ENCODE data around the gene LARP4.
"Not testable (repeated sequence)": the region's sequence is repeated elsewhere in the genome, so short reads cannot be mapped to it uniquely, and the experiment has no call there.

The LARP4 gene

GRCh38 chr12:50483488-50483887 is 82.8 kb downstream of the LARP4 start:
- H3K36me3 ChIP-seq (ENCODE audit: insufficient read depth, low read length), result peaks cover 1% of the 10 kb centered on the region; the same call in 1 of the 2 replicates
- TF ChIP-seq FOXP2 (optimal IDR thresholded peaks at IDR 0.05; ENCODE audit: control extremely low read depth, extremely low read length, insufficient read depth) (no peak), POLR2AphosphoS5 (IDR thresholded peaks at IDR 0.05; ENCODE audit: borderline replicate concordance, low read depth, low read length) (no peak), EZH2 (IDR thresholded peaks at IDR 0.05) (no peak)
- no peak overlapping the region for H3K9ac ChIP-seq (ENCODE audit: insufficient read length)
- no peak overlapping the region for H3K4me3 ChIP-seq
- H3K9me3 ChIP-seq (ENCODE audit: low read depth, low read length), result no peaks in the 10 kb centered on the region
- H3K27ac ChIP-seq, result no peak overlapping the region
- DNase-seq (ENCODE audit: low read depth, low spot score), result no peak

- DNase-seq (ENCODE audit: low read depth, low spot score), result no peak
- no peak for TF ChIP-seq POLR2AphosphoS5 (IDR thresholded peaks at IDR 0.05; ENCODE audit: borderline replicate concordance, low read depth, low read length)
- no peak for TF ChIP-seq FOXP2 (optimal IDR thresholded peaks at IDR 0.05; ENCODE audit: control extremely low read depth, extremely low read length, insufficient read depth)
- TF ChIP-seq EZH2 (IDR thresholded peaks at IDR 0.05), result no peak
- H3K36me3 ChIP-seq (ENCODE audit: insufficient read depth, low read length), result no peaks in the 10 kb centered on the region
- no peak overlapping the region for H3K9ac ChIP-seq (ENCODE audit: insufficient read length)
- H3K4me3 ChIP-seq, result no peak overlapping the region
- no peak overlapping the region for H3K27ac ChIP-seq
- no peaks in the 10 kb centered on the region for H3K9me3 ChIP-seq (ENCODE audit: low read depth, low read length)
Observed at GRCh38 chr12:50488801-50489200, 88.1 kb downstream of the LARP4 start.

GRCh38 chr12:50498119-50498518 is 97.4 kb downstream of the LARP4 start:
- not testable (repeated sequence) for H3K4me3 ChIP-seq; H3K27ac ChIP-seq; H3K36me3 ChIP-seq (ENCODE audit: insufficient read depth, low read length); DNase-seq (ENCODE audit: low read depth, low spot score); H3K9ac ChIP-seq (ENCODE audit: insufficient read length); H3K9me3 ChIP-seq (ENCODE audit: low read depth, low read length)

GRCh38 chr12:50504798-50505674 is 104.4 kb downstream of the LARP4 start, which contains the start of gene DIP2B:
DIP2B (plus strand) TSS chr12:50504985; CDS start chr12:50505141, 156 bp downstream.
- Histone ChIP-seq H3K9me3 (ENCODE audit: low read depth, low read length) (no peaks in the 10 kb centered on the region), H3K36me3 (ENCODE audit: insufficient read depth, low read length) (no peaks in the 10 kb centered on the region), H3K27ac (no peak within 1 kb of the TSS), H3K9ac (ENCODE audit: insufficient read length) (peak within 1 kb of the TSS; percentile 82), H3K4me3 (peak within 1 kb of the TSS; percentile 95)
- peak; percentile 56 for DNase-seq (ENCODE audit: low read depth, low spot score)
- TF ChIP-seq FOXP2 (optimal IDR thresholded peaks at IDR 0.05; ENCODE audit: control extremely low read depth, extremely low read length, insufficient read depth) (no peak), POLR2AphosphoS5 (IDR thresholded peaks at IDR 0.05; ENCODE audit: borderline replicate concordance, low read depth, low read length) (peak; percentile 54; the same call in 1 of the 2 replicates)

GRCh38 chr12:50505675-50506530 is 105.2 kb downstream of the LARP4 start:
- Histone ChIP-seq H3K27ac (no peak overlapping the region), H3K9ac (ENCODE audit: insufficient read length) (peak overlapping the region; percentile 82), H3K9me3 (ENCODE audit: low read depth, low read length) (no peaks in the 10 kb centered on the region), H3K36me3 (ENCODE audit: insufficient read depth, low read length) (no peaks in the 10 kb centered on the region), H3K4me3 (peak overlapping the region; percentile 95)
- no peak for TF ChIP-seq POLR2AphosphoS5 (IDR thresholded peaks at IDR 0.05; ENCODE audit: borderline replicate concordance, low read depth, low read length)
- no peak for TF ChIP-seq EZH2 (IDR thresholded peaks at IDR 0.05)
- no peak for TF ChIP-seq FOXP2 (optimal IDR thresholded peaks at IDR 0.05; ENCODE audit: control extremely low read depth, extremely low read length, insufficient read depth)
- DNase-seq (ENCODE audit: low read depth, low spot score), result no peak

GRCh38 chr12:50506753-50507473 is 106.2 kb downstream of the LARP4 start:
- no peak for DNase-seq (ENCODE audit: low read depth, low spot score)
- TF ChIP-seq POLR2AphosphoS5 (IDR thresholded peaks at IDR 0.05; ENCODE audit: borderline replicate concordance, low read depth, low read length) (no peak), EZH2 (IDR thresholded peaks at IDR 0.05) (no peak), FOXP2 (optimal IDR thresholded peaks at IDR 0.05; ENCODE audit: control extremely low read depth, extremely low read length, insufficient read depth) (no peak)
- H3K36me3 ChIP-seq (ENCODE audit: insufficient read depth, low read length), result no peaks in the 10 kb centered on the region
- no peaks in the 10 kb centered on the region for H3K9me3 ChIP-seq (ENCODE audit: low read depth, low read length)
- no peak overlapping the region for H3K9ac ChIP-seq (ENCODE audit: insufficient read length)
- no peak overlapping the region for H3K27ac ChIP-seq
- peak overlapping the region; percentile 95; the same call in 1 of the 2 replicates for H3K4me3 ChIP-seq

GRCh38 chr12:50507474-50507838 is 106.8 kb downstream of the LARP4 start:
- no peak overlapping the region for H3K27ac ChIP-seq
- H3K9me3 ChIP-seq (ENCODE audit: low read depth, low read length), result no peaks in the 10 kb centered on the region
- TF ChIP-seq POLR2AphosphoS5 (IDR thresholded peaks at IDR 0.05; ENCODE audit: borderline replicate concordance, low read depth, low read length), result no peak
- no peak for TF ChIP-seq FOXP2 (optimal IDR thresholded peaks at IDR 0.05; ENCODE audit: control extremely low read depth, extremely low read length, insufficient read depth)
- no peak for TF ChIP-seq EZH2 (IDR thresholded peaks at IDR 0.05)
- no peak overlapping the region for H3K4me3 ChIP-seq
- no peak for DNase-seq (ENCODE audit: low read depth, low spot score)
- H3K9ac ChIP-seq (ENCODE audit: insufficient read length), result no peak overlapping the region
- H3K36me3 ChIP-seq (ENCODE audit: insufficient read depth, low read length), result no peaks in the 10 kb centered on the region

- no peak overlapping the region for H3K9ac ChIP-seq (ENCODE audit: insufficient read length)
- no peak for DNase-seq (ENCODE audit: low read depth, low spot score)
- H3K9me3 ChIP-seq (ENCODE audit: low read depth, low read length), result no peaks in the 10 kb centered on the region
- H3K36me3 ChIP-seq (ENCODE audit: insufficient read depth, low read length), result no peaks in the 10 kb centered on the region
- TF ChIP-seq FOXP2 (optimal IDR thresholded peaks at IDR 0.05; ENCODE audit: control extremely low read depth, extremely low read length, insufficient read depth) (no peak), POLR2AphosphoS5 (IDR thresholded peaks at IDR 0.05; ENCODE audit: borderline replicate concordance, low read depth, low read length) (no peak), EZH2 (IDR thresholded peaks at IDR 0.05) (no peak)
- no peak overlapping the region for H3K27ac ChIP-seq
- H3K4me3 ChIP-seq, result no peak overlapping the region
Observed at GRCh38 chr12:50507930-50508329, 107.2 kb downstream of the LARP4 start.
